ENCODE data around the gene SOX1. TPM values are rescaled to one million over a fixed set of nuclear protein-coding genes. Genes with fewer than 3 reads are reported as not detected.

SOX1 gene
- total and polyA plus RNA-seq, 2 of the 13 experiments (the other 11 are each of a cell fraction or from before 2014, with no cell fraction given): not detected

DNA sequence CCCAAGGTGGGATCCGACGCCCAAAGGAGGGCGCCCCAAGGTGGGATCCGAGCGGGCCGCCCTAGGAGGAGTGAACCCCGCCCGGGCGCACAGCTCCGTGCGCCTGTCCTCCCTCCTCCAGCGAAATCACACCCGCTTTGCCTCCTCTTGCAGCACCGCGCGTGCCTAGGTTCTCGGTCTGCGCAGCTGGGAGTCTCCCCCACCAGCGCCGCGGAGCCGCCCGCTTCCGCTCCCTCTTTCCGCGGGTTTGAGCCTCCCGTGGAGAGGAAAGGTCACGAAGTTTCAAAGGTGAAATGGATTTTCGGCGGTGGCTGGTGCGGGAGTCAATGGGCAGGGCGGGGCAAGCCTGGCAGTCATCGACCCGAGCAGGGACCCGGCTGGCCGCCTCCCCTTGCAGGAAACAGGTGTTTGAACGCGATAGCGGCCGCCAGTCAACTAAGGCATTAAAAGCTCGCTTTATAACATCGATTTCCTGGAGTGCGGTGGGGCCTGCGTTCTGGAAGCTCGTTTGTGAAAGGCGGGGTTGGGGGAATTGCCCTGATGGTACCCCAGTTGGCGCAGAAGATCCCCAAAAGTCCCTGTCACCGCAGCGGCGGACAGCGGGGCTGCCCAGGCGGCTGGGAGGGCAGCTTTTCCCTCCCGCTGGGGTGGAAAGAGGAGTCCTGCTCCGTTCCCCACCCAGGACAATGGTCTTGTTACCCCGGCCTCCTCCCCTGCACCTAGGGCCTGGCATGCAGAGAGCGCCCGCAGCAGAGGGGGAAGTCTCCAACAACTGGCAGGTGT lies 9.0 kb upstream of the SOX1 start:
- TF ChIP-seq MTA1 (CRISPR knock-in tag; IDR thresholded peaks at IDR 0.05; ENCODE audit: borderline replicate concordance) (no peak), TBP (CRISPR knock-in tag; IDR thresholded peaks at IDR 0.05) (no peak), ZFX (CRISPR knock-in tag; IDR thresholded peaks at IDR 0.05; ENCODE audit: low read depth) (no peak), ZNF253 (CRISPR knock-in tag; IDR thresholded peaks at IDR 0.05; ENCODE audit: borderline replicate concordance) (no peak)
- TF ChIP-seq, protein P1, sequence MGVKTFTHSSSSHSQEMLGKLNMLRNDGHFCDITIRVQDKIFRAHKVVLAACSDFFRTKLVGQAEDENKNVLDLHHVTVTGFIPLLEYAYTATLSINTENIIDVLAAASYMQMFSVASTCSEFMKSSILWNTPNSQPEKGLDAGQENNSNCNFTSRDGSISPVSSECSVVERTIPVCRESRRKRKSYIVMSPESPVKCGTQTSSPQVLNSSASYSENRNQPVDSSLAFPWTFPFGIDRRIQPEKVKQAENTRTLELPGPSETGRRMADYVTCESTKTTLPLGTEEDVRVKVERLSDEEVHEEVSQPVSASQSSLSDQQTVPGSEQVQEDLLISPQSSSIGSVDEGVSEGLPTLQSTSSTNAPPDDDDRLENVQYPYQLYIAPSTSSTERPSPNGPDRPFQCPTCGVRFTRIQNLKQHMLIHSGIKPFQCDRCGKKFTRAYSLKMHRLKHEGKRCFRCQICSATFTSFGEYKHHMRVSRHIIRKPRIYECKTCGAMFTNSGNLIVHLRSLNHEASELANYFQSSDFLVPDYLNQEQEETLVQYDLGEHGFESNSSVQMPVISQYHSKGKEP (CRISPR knock-in tag; IDR thresholded peaks at IDR 0.05): no peak
- TF ChIP-seq, protein P2, sequence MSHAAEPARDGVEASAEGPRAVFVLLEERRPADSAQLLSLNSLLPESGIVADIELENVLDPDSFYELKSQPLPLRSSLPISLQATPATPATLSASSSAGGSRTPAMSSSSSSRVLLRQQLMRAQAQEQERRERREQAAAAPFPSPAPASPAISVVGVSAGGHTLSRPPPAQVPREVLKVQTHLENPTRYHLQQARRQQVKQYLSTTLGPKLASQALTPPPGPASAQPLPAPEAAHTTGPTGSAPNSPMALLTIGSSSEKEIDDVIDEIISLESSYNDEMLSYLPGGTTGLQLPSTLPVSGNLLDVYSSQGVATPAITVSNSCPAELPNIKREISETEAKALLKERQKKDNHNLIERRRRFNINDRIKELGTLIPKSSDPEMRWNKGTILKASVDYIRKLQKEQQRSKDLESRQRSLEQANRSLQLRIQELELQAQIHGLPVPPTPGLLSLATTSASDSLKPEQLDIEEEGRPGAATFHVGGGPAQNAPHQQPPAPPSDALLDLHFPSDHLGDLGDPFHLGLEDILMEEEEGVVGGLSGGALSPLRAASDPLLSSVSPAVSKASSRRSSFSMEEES (CRISPR knock-in tag; IDR thresholded peaks at IDR 0.05): no peak
- FAIRE-seq: no peak
- Histone ChIP-seq H3K27ac (ENCODE audit: extremely low read length, insufficient read depth, low read length) (no peak overlapping the region), H3K9ac (ENCODE audit: insufficient read depth, low read depth, low read length) (no peak overlapping the region), H3K36me3 (replicated peaks in 1 of 2; ENCODE audit: control insufficient read depth in 1 of 2, insufficient read depth in 2 of 2, low read length in 2 of 2) (no peaks in the 10 kb centered on the region), H2AFZ (ENCODE audit: low read length) (no peak overlapping the region), H4K20me1 (ENCODE audit: insufficient read depth, low read length) (no peaks in the 10 kb centered on the region), H3K27me3 (ENCODE audit: control insufficient read depth in 1 of 2, insufficient read depth in 2 of 2, low read length in 2 of 2) (peaks cover 6 to 72% of the 10 kb centered on the region in 2 experiments), H3K4me2 (ENCODE audit: low read depth, low read length) (no peak overlapping the region), H3K9me3 (ENCODE audit: low read length) (no peaks in the 10 kb centered on the region), H3K4me1 (ENCODE audit: insufficient read depth, low read length) (no peaks in the 10 kb centered on the region), H3K4me3 (replicated peaks in 1 of 3; ENCODE audit: insufficient read depth in 1 of 3, low read depth in 2 of 3, low read length in 3 of 3) (no peak overlapping the region), H3K79me2 (ENCODE audit: insufficient read depth, low read length) (no peaks in the 10 kb centered on the region)
- intact Hi-C loops (cut with micrococcal nuclease; ENCODE audit: unreplicated experiment) (no loop called here), in situ Hi-C loops (cut with HindIII; ENCODE audit: extremely low pct_ligation_motif_present, low pct_unique_long_range_greater_than_20kb) (no loop called here)
- ChIA-PET POLR2A (no interaction called here), CTCF (ENCODE audit: low intra/inter-chr PET ratio, low total read pairs) (no interaction called here)
- WGBS (ENCODE audit: low lambda C conversion rate): 51% methylated on average over 52 of the region's 57 CpGs
- BruUV-seq (replicated peaks): no TSS peak
- ATAC-seq: no peak
- DNase-seq (ENCODE audit: low spot score): no peak
